IMR-90 (cell line): ENCODE results near the gene CARNS1. TPM values are rescaled to one million over a fixed set of nuclear protein-coding genes. Genes with fewer than 3 reads are reported as not detected.
A peak's percentile ranks its signal among the peaks of the same experiment; 100 is the strongest.

Source experiments
- ATAC-seq: fragments of 200-7000 bp; cut with Tn5 transposase; 2 replicates; pipeline ENCODE4 v1.9.1; 2020; ENCODE audit warnings: low read depth, mild to moderate bottlenecking, moderate library complexity
- Bru-seq: library from RNA; stranded (reverse); fragments of 400-500 nt; gene quantifications from one replicate; lab custom pipeline; 2021; lab: Mats Ljungman, UMichigan
- BruChase-seq, 2 experiments: library from RNA; stranded (reverse); fragments of 400-500 nt; gene quantifications; one replicate each; lab custom pipeline; 2021; lab: Mats Ljungman, UMichigan
- BruUV-seq: library from RNA; stranded (reverse); fragments of 400-500 nt; replicated peaks from 2 replicates; lab custom pipeline; 2021; lab: Mats Ljungman, UMichigan
- CTCF ChIA-PET: fragments of 300-600 bp; formaldehyde crosslinking; extraction: SDS; loops from one replicate; lab custom pipeline; 2021; ENCODE audit warnings: antibody characterized with exemption; lab: Yijun Ruan, JAX
- POLR2A ChIA-PET: fragments of 300-600 bp; sonication (Branson Sonifier 250); formaldehyde crosslinking; loops from one replicate; lab custom pipeline; 2022; ENCODE audit warnings: antibody characterized with exemption; ENCODE audit not compliant: unreplicated experiment; lab: Charles Lee
- DNase-seq: peaks from one replicate; pipeline ENCODE4 v3.0.0; 2013
- H2AFZ ChIP-seq: replicated peaks from 2 replicates; pipeline ENCODE3; 2013; ENCODE audit warnings: low read length, mild to moderate bottlenecking; ENCODE audit not compliant: poor library complexity
- H2AK5ac ChIP-seq: 2 replicates; pipeline ENCODE4 v1.6.1; 2013; ENCODE audit warnings: low read depth, low read length, inconsistent platforms
- H2AK9ac ChIP-seq: replicated peaks from 2 replicates; pipeline ENCODE3; 2013; ENCODE audit warnings: mild to moderate bottlenecking, low read depth, low read length, moderate library complexity; ENCODE audit not compliant: poor library complexity
- H2BK120ac ChIP-seq: 2 replicates; pipeline ENCODE4 v1.6.1; 2013; ENCODE audit warnings: low read depth, low read length, inconsistent platforms
- H2BK15ac ChIP-seq: 3 replicates; pipeline ENCODE4 v1.6.1; 2013; ENCODE audit warnings: low read depth, low read length, inconsistent platforms
- H2BK20ac ChIP-seq: 2 replicates; pipeline ENCODE4 v1.6.1; 2013; ENCODE audit warnings: low read depth, mild to moderate bottlenecking, inconsistent platforms, low read length, moderate library complexity
- H2BK5ac ChIP-seq: 2 replicates; pipeline ENCODE4 v1.6.1; 2013; ENCODE audit warnings: mild to moderate bottlenecking, low read depth, low read length, inconsistent platforms; ENCODE audit not compliant: poor library complexity, severe bottlenecking
- H3K14ac ChIP-seq: replicated peaks from 2 replicates; pipeline ENCODE4 v1.6.1; 2013; ENCODE audit warnings: low read depth, low read length, inconsistent platforms
- H3K18ac ChIP-seq: 2 replicates; pipeline ENCODE4 v1.6.1; 2013; ENCODE audit warnings: low read depth, low read length, control low read depth
- H3K23ac ChIP-seq: 2 replicates; pipeline ENCODE4 v1.6.1; 2013; ENCODE audit warnings: low read depth, low read length, inconsistent platforms
- H3K27ac ChIP-seq: 2 replicates; pipeline ENCODE4 v1.5.1; 2013; ENCODE audit warnings: mild to moderate bottlenecking, control low read depth, low read length; ENCODE audit not compliant: insufficient read depth
- H3K27me3 ChIP-seq: 2 replicates; pipeline ENCODE4 v1.6.1; 2013; ENCODE audit warnings: low read length; ENCODE audit not compliant: control insufficient read depth, insufficient read depth
- H3K36me3 ChIP-seq: 2 replicates; pipeline ENCODE4 v1.6.1; 2013; ENCODE audit warnings: low read length, mixed read lengths; ENCODE audit not compliant: control insufficient read depth, insufficient read depth
- H3K4ac ChIP-seq: 2 replicates; pipeline ENCODE4 v1.6.1; 2013; ENCODE audit warnings: low read depth, low read length, inconsistent platforms
- H3K4me1 ChIP-seq: 2 replicates; pipeline ENCODE4 v1.6.1; 2013; ENCODE audit warnings: low read length, mixed read lengths; ENCODE audit not compliant: control insufficient read depth, insufficient read depth
- H3K4me2 ChIP-seq: 2 replicates; pipeline ENCODE4 v1.6.1; 2013; ENCODE audit warnings: low read depth, mild to moderate bottlenecking, control low read depth, low read length, moderate library complexity
- H3K4me3 ChIP-seq: 2 replicates; pipeline ENCODE4 v1.5.1; 2013; ENCODE audit warnings: low read depth, mild to moderate bottlenecking, control low read depth, low read length, moderate library complexity; ENCODE audit not compliant: insufficient read depth
- H3K56ac ChIP-seq: 2 replicates; pipeline ENCODE4 v1.6.1; 2013; ENCODE audit warnings: low read length, inconsistent platforms; ENCODE audit not compliant: insufficient read depth; ENCODE audit errors: extremely low read depth
- H3K79me1 ChIP-seq, 2 experiments: 2 replicates each; pipeline ENCODE4 v1.6.1; 2013; ENCODE audit warnings: low read length in 2 of 2, inconsistent platforms in 1 of 2, low read depth in 1 of 2
- H3K9ac ChIP-seq: 2 replicates; pipeline ENCODE4 v1.6.1; 2013; ENCODE audit warnings: low read depth, low read length, control low read depth
- H3K9me1 ChIP-seq: 2 replicates; pipeline ENCODE4 v1.6.1; 2013; ENCODE audit warnings: low read length, inconsistent platforms; ENCODE audit not compliant: insufficient read depth
- H3K9me3 ChIP-seq: 2 replicates; pipeline ENCODE4 v1.6.1; 2013; ENCODE audit warnings: low read length; ENCODE audit not compliant: control insufficient read depth, insufficient read depth
- H4K20me1 ChIP-seq: 2 replicates; pipeline ENCODE4 v1.6.1; 2013; ENCODE audit warnings: low read length, inconsistent platforms; ENCODE audit not compliant: insufficient read depth
- H4K5ac ChIP-seq: 2 replicates; pipeline ENCODE4 v1.6.1; 2013; ENCODE audit warnings: mild to moderate bottlenecking, low read depth, low read length, control low read depth
- H4K8ac ChIP-seq, 2 experiments: 2 replicates each; pipeline ENCODE4 v1.6.1; 2013; ENCODE audit warnings: low read depth in 2 of 2, low read length in 2 of 2, control low read depth in 1 of 2, inconsistent platforms in 1 of 2
- H4K91ac ChIP-seq: 2 replicates; pipeline ENCODE4 v1.6.1; 2013; ENCODE audit warnings: low read depth, low read length, inconsistent platforms; ENCODE audit not compliant: insufficient read depth
- FOS ChIP-seq: fragments of 150-350 bp; IDR thresholded peaks from 2 replicates; pipeline ENCODE4 v1.6.1; 2016; ENCODE audit warnings: low read depth, low read length
- MAFK ChIP-seq: IDR thresholded peaks from 2 replicates; pipeline ENCODE4 v1.6.1; 2012; ENCODE audit warnings: low read depth, low read length, improper control_type of control experiment
- MAZ ChIP-seq: IDR thresholded peaks from 2 replicates; pipeline ENCODE4 v1.6.1; 2012; ENCODE audit warnings: low read depth, mild to moderate bottlenecking, low read length, improper control_type of control experiment, moderate library complexity, borderline replicate concordance
- MXI1 ChIP-seq: IDR thresholded peaks from 2 replicates; pipeline ENCODE4 v1.6.1; 2012; ENCODE audit warnings: low read depth, mild to moderate bottlenecking, low read length, moderate library complexity, borderline replicate concordance
- RAD21 ChIP-seq: IDR thresholded peaks from 2 replicates; pipeline ENCODE4 v1.6.1; 2012; ENCODE audit warnings: low read length, improper control_type of control experiment
- RCOR1 ChIP-seq: IDR thresholded peaks from 2 replicates; pipeline ENCODE4 v1.6.1; 2012; ENCODE audit warnings: mild to moderate bottlenecking, low read length, improper control_type of control experiment; ENCODE audit not compliant: insufficient replicate concordance
- RFX5 ChIP-seq: IDR thresholded peaks from 2 replicates; pipeline ENCODE4 v1.8.0; 2012; ENCODE audit warnings: low read depth, mild to moderate bottlenecking, low read length, moderate library complexity
- SMC3 ChIP-seq: fragments of 150-350 bp; IDR thresholded peaks from 2 replicates; pipeline ENCODE4 v1.6.1; 2016; ENCODE audit warnings: low read depth, mild to moderate bottlenecking, antibody characterized with exemption, low read length, moderate library complexity
- WGBS, 2 experiments: methylation state at CpG; one replicate each; pipeline versions ENCODE4 v1.1.5 to v1.1.7; 2013; ENCODE audit warnings: missing lambda C conversion rate in 2 of 2; ENCODE audit not compliant: insufficient read length in 1 of 2; ENCODE audit errors: extremely low coverage in 2 of 2; 5-methylcytosine and 5-hydroxymethylcytosine counted together
- dilution Hi-C: fragments of 300-500 bp; cut with HindIII; formaldehyde crosslinking; loops from one replicate; pipeline ENCODE4 v1.14.3; 2018; ENCODE audit warnings: low sequenced_read_pairs; ENCODE audit not compliant: unreplicated experiment
- in situ Hi-C: fragments of 300-500 bp; cut with MboI; formaldehyde crosslinking; loops from 3 replicates; pipeline ENCODE4 v1.14.3; 2019; ENCODE audit warnings: low sequenced_read_pairs, inconsistent platforms, mixed read lengths
- intact Hi-C: fragments of 100-400 bp; cut with micrococcal nuclease; formaldehyde crosslinking; loops from 2 replicates; pipeline ENCODE4 v1.10.0; 2022
- long read RNA-seq: library from polyadenylated mRNA; unstranded; transcript quantifications from one replicate; pipeline ENCODE4 v2.0.0, GENCODE V29; 2021; ENCODE audit not compliant: unreplicated experiment
- polyA plus RNA-seq, 3 experiments: library from polyadenylated mRNA; depleted of rRNA; stranded (reverse); fragments of >200 nt; gene quantifications; 2 replicates each; pipeline ENCODE4 v1.2.3, GENCODE V29; 2012; ENCODE audit warnings: low replicate concordance in 1 of 3
- total RNA-seq: library from RNA; depleted of rRNA; stranded (reverse); fragments of >200 nt; gene quantifications from 2 replicates; pipeline ENCODE4 v1.2.3, GENCODE V29; 2012; rRNA removed
- TF ChIP-seq, protein P1 (sequence below): conservative IDR thresholded peaks from 2 replicates; pipeline ENCODE4 v1.5.1; 2012; ENCODE audit warnings: mild to moderate bottlenecking, low read depth, low read length, improper control_type of control experiment

The CARNS1 gene, protein sequence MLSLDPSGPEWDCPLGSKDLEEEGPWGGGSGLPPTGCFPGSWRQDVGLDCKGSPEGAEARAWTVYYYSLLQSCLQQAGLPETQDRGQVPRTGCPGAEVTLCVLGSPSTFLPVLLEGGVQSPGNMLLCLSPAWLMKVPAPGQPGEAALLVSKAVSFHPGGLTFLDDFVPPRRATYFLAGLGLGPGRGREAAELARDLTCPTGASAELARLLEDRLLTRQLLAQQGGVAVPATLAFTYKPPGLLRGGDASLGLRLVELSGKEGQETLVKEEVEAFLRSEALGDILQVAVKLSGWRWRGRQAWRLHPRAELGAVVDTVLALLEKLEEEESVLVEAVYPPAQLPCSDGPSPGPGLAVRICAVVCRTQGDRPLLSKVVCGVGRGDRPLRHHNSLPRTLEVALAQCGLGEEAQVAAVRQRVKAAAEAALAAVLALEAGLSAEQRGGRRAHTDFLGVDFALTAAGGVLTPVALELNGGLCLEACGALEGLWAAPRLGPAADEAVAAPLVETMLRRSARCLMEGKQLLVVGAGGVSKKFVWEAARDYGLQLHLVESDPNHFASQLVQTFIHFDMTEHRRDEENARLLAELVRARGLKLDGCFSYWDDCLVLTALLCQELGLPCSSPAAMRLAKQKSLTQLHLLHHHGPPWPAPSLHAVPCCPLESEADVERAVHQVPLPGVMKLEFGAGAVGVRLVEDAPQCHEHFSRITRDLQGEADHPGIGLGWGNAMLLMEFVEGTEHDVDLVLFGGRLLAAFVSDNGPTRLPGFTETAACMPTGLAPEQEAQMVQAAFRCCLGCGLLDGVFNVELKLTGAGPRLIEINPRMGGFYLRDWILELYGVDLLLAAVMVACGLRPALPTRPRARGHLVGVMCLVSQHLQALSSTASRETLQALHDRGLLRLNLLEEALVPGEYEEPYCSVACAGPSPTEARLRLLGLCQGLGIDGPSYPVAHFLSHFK
- under 0.01 TPM in 2 replicates for total RNA-seq
- 0.23 and 0.32 TPM in 2 replicates for polyA plus RNA-seq (2012; rRNA removed)
- polyA plus RNA-seq (2012; cell fraction: cytosol; rRNA removed) = 0.09 and 0.19 TPM in 2 replicates
- polyA plus RNA-seq (2012; cell fraction: nucleus; rRNA removed; ENCODE audit: low replicate concordance) = 1.1 and 2.8 TPM in 2 replicates
- Bru-seq, nascent RNA = percentile 17 among the genes with signal in this experiment
- BruChase-seq, experiment 1, labeled RNA remaining after a 6-hour chase = percentile 22 among the genes with signal in this experiment
- percentile 12 among the genes with signal in this experiment for BruChase-seq, experiment 2, labeled RNA remaining after a 2-hour chase
- long read RNA-seq = 0 reads

DNA sequence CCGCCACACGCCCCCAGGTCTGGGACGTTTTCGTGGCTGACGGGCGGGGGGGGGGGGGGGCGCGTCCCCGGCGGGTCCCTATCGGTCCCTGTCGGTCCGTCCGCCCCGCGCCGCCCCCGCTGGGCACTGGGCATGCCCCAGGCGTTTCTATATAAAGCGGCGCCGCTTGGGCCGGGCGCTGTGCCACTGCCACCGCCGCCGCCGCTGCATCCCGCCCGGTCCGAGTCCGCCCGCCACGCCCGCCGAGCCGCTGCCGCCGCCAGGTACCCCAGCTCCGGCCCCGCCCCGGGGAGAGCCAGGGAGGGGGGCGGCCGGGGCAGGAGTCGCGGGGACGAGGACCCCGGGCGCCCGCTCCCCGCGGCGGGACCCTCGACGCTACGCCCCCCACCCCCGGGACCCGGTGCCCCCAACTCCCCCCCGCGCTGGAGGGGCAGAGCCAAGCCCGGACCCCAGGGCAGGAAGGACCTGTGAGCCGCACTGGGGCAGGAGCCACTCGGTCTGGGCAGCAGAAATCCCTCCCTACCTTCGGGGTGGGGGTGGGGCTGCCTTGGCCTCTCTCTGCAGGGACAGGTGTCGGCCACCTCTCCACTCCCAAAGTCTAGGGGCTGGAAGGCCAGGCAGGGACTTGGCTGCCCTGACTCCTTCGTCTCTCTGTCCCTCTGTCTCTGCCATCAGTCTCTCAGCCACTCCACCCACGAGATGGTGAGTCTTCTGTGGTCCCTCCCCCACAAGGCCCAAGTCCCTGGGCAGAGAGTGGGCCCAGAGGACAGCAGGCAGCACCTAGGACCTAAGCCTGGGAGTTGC lies at the start of gene CARNS1:
CARNS1 (plus strand) TSS at position 178 of the 804 bp plus-strand sequence; CDS start at position 700, 522 bp downstream.
- no peaks in the 10 kb centered on the region for H3K36me3 ChIP-seq
- intact Hi-C loops (no loop called here), in situ Hi-C loops (no loop called here), dilution Hi-C loops (no loop called here)
- DNase-seq (no peak), ATAC-seq (peak; percentile 12; the same call in 1 of the 2 replicates)
- H4K5ac ChIP-seq = no peak within 1 kb of the TSS
- BruUV-seq = no TSS peak
- CTCF ChIA-PET = no interaction called here
- no peak within 1 kb of the TSS for H3K4me3 ChIP-seq
- H3K4me1 ChIP-seq = peaks cover 5% of the 10 kb centered on the region; the same call in 1 of the 2 replicates
- no peak within 1 kb of the TSS for H3K14ac ChIP-seq
- H3K4me2 ChIP-seq = peak within 1 kb of the TSS; percentile 20; the same call in 1 of the 2 replicates
- H3K27me3 ChIP-seq = peaks cover 29% of the 10 kb centered on the region
- no peak within 1 kb of the TSS for H3K9ac ChIP-seq
- no peaks in the 10 kb centered on the region for H3K79me1 ChIP-seq
- no peak within 1 kb of the TSS for H2BK20ac ChIP-seq
- no peaks in the 10 kb centered on the region for H3K9me1 ChIP-seq
- H2AK9ac ChIP-seq = peak within 1 kb of the TSS; percentile 61
- H2BK120ac ChIP-seq = no peak within 1 kb of the TSS
- H4K20me1 ChIP-seq = no peaks in the 10 kb centered on the region
- H3K56ac ChIP-seq = no peak within 1 kb of the TSS
- H3K9me3 ChIP-seq = no peaks in the 10 kb centered on the region
- H4K91ac ChIP-seq = no peak within 1 kb of the TSS
- POLR2A ChIA-PET = no interaction called here
- no peak within 1 kb of the TSS for H3K27ac ChIP-seq
- H3K23ac ChIP-seq = no peak within 1 kb of the TSS
- no peak within 1 kb of the TSS for H2AK5ac ChIP-seq
- no peak within 1 kb of the TSS for H3K18ac ChIP-seq
- H2BK5ac ChIP-seq = no peak within 1 kb of the TSS
- H3K4ac ChIP-seq = no peak within 1 kb of the TSS
- H2AFZ ChIP-seq = peak within 1 kb of the TSS; percentile 72
- 2% methylated on average over 11 of the region's 67 CpGs; no CpG with 5 or more reads in 1 of the 2 experiments for WGBS, 2 experiments
- H2BK15ac ChIP-seq = no peak within 1 kb of the TSS
- H4K8ac ChIP-seq = no peak within 1 kb of the TSS
- no peak for TF ChIP-seq SMC3
- TF ChIP-seq MAFK = no peak
- TF ChIP-seq MXI1 = no peak
- no peak for TF ChIP-seq FOS
- no peak for TF ChIP-seq RCOR1
- no peak for TF ChIP-seq RFX5
- TF ChIP-seq MAZ = no peak
- TF ChIP-seq, protein P1, sequence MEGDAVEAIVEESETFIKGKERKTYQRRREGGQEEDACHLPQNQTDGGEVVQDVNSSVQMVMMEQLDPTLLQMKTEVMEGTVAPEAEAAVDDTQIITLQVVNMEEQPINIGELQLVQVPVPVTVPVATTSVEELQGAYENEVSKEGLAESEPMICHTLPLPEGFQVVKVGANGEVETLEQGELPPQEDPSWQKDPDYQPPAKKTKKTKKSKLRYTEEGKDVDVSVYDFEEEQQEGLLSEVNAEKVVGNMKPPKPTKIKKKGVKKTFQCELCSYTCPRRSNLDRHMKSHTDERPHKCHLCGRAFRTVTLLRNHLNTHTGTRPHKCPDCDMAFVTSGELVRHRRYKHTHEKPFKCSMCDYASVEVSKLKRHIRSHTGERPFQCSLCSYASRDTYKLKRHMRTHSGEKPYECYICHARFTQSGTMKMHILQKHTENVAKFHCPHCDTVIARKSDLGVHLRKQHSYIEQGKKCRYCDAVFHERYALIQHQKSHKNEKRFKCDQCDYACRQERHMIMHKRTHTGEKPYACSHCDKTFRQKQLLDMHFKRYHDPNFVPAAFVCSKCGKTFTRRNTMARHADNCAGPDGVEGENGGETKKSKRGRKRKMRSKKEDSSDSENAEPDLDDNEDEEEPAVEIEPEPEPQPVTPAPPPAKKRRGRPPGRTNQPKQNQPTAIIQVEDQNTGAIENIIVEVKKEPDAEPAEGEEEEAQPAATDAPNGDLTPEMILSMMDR = no peak
- TF ChIP-seq RAD21 = no peak
